Activated T-cell treated with anti-CD3 and anti-CD28 coated beads, Interleukin-2, amount 50 U/mL, for 48 hours (primary cell): ENCODE results near the gene UQCRC2.
"Not testable (repeated sequence)": the region's sequence is repeated elsewhere in the genome, so short reads cannot be mapped to it uniquely, and the experiment has no call there.

Source experiments
- DNase-seq, 2 experiments: peaks; one replicate each; pipeline ENCODE4 v3.0.0-alpha.2; 2020

UQCRC2 gene

GRCh38 chr16:22013486-22013885 is 60.3 kb downstream of the UQCRC2 start:
- no peak for DNase-seq

GRCh38 chr16:22014271-22014873 is 61.2 kb downstream of the UQCRC2 start:
- no peak for DNase-seq

GRCh38 chr16:22016927-22017326 is 63.8 kb downstream of the UQCRC2 start:
- no peak for DNase-seq

GRCh38 chr16:22018559-22018958 is 65.4 kb downstream of the UQCRC2 start:
- DNase-seq: no peak

GRCh38 chr16:22022151-22022550 is 69.0 kb downstream of the UQCRC2 start:
- DNase-seq: no peak

GRCh38 chr16:22023505-22023904 is 70.3 kb downstream of the UQCRC2 start:
- DNase-seq: no peak

- DNase-seq: not testable (repeated sequence)
Observed at GRCh38 chr16:22024785-22025184, 71.6 kb downstream of the UQCRC2 start.

GRCh38 chr16:22027633-22028032 is 74.5 kb downstream of the UQCRC2 start:
- DNase-seq: no peak

- no peak for DNase-seq
Observed at GRCh38 chr16:22029632-22030031, 76.5 kb downstream of the UQCRC2 start.

- no peak for DNase-seq
Observed at GRCh38 chr16:22030087-22030812, 77.1 kb downstream of the UQCRC2 start.

- DNase-seq: no peak
Observed at GRCh38 chr16:22031483-22032083, 78.4 kb downstream of the UQCRC2 start.
